ES-I3 (cell line): ENCODE data around the gene METTL22.

Experiments
- H3K36me3 ChIP-seq: 2 replicates; pipeline ENCODE4 v1.6.1; 2013; ENCODE audit warnings: mild to moderate bottlenecking, low read length, control low read depth, moderate library complexity; ENCODE audit not compliant: insufficient read depth
- H3K4me1 ChIP-seq: 2 replicates; pipeline ENCODE4 v1.6.1; 2013; ENCODE audit warnings: mild to moderate bottlenecking, control low read depth, low read length; ENCODE audit not compliant: insufficient read depth
- H3K9ac ChIP-seq: 2 replicates; pipeline ENCODE4 v1.6.1; 2013; ENCODE audit warnings: low read depth, mild to moderate bottlenecking, low read length, moderate library complexity
- H3K9me3 ChIP-seq: 2 replicates; pipeline ENCODE4 v1.6.1; 2013; ENCODE audit warnings: mild to moderate bottlenecking, low read length, moderate library complexity; ENCODE audit not compliant: control insufficient read depth, insufficient read depth

The METTL22 gene

GRCh38 chr16:8697965-8698364, 76.5 kb downstream of the METTL22 start:
- no peaks in the 10 kb centered on the region for H3K9me3 ChIP-seq
- no peaks in the 10 kb centered on the region for H3K36me3 ChIP-seq
- H3K9ac ChIP-seq = no peak overlapping the region
- H3K4me1 ChIP-seq = no peaks in the 10 kb centered on the region
